Amniotic epithelial cell (primary cell): Measurements from ENCODE around the gene ABCC3.
A peak's percentile ranks its signal among the peaks of the same experiment; 100 is the strongest.
"Not testable (repeated sequence)": the region's sequence is repeated elsewhere in the genome, so short reads cannot be mapped to it uniquely, and the experiment has no call there.

ENCODE experiments used
- DNase-seq: peaks from one replicate; pipeline ENCODE4 v3.0.0-alpha.2; 2010; ENCODE audit warnings: low read depth

The ABCC3 gene

DNA sequence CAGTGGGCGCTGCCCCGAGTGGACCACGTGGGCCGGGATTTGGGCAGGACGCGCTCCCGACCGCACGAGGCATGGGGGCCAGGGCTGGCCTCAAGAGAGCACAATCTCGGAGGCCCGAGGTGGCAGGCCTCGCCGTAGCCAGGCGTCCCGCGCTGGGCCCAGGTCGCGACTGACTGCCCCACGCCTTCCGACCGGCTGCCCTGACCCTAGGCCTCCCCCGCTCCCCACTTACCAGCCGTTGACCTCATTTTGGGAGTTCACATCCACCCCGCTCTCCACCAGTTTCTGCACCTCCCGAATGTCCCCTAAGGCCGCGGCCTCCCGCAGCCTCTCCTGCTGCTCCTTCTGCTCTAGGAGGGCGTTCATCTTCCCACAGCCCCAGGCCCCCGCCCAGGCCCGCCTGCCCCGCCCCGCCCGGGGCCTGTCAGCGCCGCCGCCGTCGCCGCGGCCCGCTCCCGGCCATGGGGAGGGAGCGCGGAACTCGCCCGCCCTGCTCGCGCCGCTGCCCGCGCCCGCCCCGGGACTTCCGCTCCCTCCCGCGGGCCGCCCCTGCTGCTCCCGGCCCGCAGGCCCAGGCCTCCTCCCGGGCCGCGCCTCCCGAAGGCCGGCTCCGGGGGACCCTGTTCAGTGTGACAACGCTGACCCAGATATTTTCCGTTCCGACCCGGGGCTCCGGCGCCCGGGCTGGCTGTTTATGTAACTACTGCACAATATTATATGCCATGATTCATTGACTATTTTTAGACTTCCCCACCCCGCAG lies 72.8 kb downstream of the ABCC3 start, which contains the start of gene ANKRD40:
Gene ANKRD40, minus strand, starts transcription at position 626 of the 761 bp plus-strand sequence. Its CDS starts 260 bp downstream, at position 366.
- peak; percentile 90 for DNase-seq

DNA sequence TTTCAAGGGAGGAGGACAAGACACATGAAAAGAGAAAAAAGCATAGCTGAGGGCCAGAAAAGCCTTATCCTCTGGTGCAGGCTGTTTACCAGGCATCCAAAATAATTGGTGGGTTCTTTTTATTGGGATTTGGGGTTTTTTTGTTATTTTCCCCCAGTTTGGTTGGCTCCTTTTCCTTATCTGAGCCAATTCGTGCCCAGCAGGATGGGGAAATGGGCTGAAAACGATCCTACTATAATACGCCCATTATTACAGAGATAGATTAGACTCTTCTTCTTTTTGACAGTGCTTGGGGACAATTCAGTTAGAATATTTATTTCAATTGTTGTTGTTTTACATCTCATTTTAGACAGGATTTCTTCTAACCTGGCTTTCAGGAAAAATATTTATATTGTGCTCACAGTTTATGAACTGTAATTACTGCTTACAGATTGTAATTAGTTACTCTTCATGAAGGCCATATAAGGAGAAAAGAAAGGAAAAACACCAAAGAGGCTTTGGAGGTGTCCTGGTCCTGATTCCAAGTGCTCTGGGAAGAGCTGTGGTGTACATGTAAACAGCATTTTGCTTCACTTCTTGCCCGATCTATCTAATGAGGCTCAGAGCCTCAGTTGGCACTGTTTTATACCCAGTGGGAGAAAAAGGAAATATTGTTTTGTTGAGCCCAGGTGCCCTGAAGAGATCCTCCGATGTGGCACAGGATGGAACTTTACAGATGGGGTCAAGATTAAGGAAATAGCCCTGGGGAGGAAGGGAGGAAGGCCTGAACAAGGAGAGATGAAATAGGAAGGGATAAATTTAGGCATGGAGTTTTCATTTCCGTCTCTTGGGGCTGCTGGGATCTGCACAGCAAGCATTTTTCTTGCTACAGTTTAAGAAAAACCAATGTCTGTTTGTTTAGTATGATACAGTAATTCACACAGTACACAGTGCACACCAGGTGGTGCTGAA lies 73.6 kb downstream of the ABCC3 start:
- no peak for DNase-seq

DNA sequence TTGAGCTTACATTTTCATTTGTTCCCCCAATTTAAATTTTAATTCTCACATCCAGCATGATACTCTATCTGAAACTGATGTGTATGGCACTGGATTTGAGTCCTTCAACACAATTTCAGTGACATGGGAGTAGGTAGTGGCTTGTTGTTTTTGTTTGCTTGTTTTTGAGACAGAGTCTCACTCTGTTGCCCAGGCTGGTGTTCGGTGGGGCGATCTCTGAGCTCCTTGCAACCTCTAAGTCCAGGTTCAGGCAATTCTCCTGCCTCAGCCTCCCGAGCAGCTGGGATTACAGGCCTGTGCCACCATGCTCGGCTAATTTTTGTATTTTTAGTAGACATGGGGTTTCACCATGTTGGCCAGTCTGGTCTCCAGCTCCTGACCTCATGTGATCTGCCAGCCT lies 74.4 kb downstream of the ABCC3 start:
- not testable (repeated sequence) for DNase-seq

DNA sequence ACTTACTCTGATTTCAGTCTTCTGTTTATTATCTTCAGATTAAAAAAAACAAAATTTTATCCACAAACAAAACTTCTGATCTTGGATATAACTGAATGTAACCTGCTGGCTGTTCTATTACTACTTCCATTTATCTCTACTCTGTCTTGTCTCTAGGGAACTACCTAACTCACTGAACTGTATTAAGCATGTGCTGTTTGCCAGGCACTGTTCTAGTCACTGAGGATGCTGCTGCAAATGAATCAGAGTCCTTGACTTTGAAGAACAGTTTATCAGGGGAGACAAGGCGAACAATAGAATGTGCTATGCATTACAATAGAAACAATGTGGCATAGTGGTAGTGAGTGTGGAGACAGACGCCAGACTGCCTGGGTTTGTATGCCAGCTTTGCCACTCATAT lies 75.3 kb downstream of the ABCC3 start:
- DNase-seq = no peak

DNA sequence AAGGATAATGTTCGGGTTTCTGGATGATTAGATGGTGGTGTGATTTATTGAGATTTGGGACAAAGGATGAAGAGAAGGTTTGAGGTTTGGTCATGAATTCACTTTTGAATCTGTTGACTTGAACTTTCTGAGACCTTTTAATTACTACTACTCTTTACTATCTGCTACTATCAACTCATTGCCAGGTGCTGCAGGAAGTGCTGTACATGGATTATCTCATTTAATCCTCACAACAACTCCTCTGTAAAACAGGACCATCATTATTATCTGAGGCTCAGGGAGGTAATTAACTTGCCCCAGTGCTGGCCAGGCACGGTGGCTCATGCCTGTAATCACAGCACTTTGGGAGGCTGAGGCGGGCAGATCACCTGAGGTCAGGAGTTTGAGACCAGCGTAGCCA lies 76.0 kb downstream of the ABCC3 start:
- DNase-seq = no peak

DNA sequence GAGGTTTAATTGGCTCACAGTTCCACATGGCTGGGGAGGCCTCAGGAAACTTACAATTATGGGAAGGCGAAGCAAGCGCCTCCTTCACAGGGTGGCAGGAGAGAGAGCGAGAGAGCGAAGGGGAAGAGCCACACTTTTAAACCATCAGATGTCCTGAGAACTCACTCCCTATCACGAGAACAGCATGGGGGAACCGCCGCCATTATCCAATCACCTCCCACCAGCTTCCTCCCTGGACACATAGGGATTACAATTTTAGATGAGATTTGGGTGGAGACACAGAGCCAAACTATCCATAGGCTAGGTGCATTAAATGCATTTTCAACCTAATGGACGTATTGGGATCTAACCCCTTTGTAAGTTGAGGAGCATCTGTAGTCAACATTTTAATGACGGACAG lies 78.0 kb downstream of the ABCC3 start:
- no peak for DNase-seq

DNA sequence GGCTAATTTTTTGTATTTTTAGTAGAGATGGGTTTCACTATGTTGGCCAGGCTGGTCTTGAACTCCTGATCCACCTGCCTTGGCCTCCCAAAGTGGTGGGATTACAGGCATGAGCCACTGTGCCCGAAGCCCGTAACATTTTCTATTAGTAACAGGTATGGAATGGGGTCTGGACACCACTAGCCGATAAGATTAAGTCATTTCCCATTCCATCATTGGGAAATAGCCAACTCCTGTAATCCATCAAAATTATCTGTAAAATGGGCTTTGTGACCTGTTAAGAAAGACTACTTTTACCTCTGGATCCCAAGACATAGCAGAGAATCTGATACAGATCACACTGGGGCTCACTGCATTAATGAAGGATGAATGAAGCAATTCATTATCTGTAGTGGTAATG lies 80.8 kb downstream of the ABCC3 start:
- DNase-seq = peak; percentile 92

DNA sequence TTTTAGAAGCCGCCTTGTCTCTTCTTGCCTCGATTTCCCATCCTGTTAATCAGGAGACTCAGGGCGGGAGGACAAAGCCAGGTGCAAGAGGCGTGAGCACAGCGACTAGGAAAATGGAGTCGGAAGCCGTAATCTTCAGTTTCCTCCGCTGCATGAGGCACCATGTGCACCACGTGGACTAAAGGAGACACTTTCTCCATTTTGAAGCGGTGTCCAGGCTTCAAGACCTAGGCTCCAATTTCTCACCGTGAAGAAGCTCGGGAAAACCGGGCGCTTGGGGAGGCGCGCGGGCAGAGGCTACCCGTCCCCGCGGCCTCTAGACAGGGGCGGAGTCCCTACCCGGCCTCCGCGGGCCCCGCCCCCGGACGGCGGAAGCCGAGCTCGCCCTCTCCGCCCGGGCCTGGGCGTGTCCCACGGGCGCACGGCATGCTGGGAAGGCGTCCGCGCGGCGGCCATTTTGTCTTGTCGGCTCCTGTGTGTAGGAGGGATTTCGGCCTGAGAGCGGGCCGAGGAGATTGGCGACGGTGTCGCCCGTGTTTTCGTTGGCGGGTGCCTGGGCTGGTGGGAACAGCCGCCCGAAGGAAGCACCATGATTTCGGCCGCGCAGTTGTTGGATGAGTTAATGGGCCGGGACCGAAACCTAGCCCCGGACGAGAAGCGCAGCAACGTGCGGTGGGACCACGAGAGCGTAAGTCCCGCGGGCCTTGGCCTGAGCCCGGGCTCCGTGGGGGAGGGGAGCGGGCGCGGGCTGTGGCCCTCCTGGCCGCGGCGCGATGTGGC lies 84.7 kb downstream of the ABCC3 start, which contains the start of gene LUC7L3:
Gene LUC7L3, plus strand, starts transcription at position 460 of the 780 bp plus-strand sequence. Its CDS starts 130 bp downstream, at position 590.
- DNase-seq = peak; percentile 90

DNA sequence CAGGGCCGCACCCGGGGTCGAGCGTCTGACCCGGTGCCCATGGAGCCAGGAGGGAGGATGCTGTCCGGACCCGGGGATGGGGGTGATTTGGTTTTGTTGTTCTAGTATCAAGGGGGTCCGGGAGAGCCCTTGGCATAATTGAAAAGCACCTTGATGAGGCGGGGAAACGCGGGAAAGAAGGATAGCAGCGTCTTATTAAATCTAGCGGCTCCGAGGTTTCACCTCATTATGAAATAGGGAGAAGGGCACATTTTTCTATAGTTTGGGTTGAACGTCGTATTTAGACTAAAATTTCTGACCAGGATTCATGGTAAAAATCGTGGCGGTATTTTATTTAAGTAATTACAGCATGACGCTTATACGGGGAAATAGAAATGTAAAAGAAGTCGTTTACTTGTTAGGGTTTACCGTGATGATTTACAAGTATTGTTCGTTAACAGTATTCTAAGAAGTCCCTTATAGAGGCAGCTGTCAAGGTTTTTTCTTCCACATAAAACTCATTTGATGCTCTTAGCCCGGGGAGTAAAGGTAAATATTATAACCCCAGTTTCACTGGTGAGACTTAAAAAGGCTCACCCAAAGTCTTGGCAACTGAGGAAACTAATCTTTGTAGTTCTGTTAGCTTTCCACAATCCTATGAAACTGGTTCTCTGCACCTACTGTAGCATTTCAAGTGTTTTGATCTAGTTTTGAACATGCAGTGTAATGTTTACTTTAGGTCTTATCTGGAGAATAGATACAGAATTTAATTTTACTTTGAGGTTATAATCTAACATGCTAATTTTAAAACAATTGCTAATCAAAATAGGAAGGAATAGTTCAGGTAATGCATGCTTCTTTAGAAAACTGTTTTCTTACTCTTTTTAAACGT lies 85.5 kb downstream of the ABCC3 start:
- no peak for DNase-seq

DNA sequence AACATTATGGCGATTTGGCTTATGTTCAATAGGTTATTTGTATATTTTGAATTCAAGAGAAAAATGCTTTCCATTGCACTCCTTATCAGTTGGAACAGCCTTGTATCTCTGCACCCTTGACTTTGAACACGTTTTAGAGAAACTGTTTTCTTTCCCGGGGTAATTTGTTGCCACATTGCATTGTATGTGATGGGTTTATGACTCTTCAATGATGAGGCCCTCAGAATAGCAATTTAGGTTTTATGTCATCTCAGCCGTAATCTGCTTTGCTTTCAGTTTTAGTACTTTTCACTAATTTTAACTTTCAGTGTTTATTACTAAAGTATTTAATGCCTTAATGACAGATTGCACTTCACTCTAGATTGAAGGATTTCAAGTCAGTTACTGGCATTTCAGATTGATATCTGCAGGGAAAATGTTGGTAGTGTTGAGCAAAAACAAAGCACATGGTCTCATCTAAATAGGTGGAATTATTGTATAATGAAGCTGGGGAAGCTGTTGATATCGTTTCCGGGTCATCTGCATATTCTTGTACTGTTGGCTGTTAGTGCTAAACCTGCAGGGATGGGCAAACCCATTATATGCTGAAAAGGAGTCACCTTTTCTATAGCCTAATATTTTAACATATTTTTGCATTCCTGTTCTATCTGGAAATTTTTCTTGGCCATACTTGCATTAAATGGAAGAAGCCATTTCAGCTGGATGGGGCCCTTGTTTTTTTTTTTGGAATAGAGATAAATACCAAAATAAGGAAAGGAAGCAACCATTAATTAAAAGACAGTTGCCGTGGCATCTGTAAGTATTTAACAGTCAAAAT lies 86.7 kb downstream of the ABCC3 start:
- DNase-seq = peak; percentile 9

DNA sequence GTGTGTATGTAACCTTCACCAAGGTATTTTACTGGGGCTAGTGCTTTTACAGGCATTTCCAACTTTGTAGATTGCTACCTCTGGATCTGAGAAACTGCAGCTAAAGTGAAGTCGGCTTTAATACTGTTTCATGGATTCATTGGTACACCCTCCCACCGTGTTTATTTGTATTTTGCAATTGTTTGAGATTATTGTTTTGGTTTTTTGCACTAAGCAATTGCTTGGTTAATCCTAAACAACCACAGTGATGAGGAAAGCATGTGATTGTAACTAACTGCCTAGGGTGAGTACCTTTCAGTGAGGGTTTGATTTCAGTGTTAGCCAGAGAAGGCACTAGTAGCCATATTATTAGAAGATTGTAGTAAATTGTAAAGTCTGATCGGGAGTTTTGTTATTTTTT lies 88.1 kb downstream of the ABCC3 start:
- DNase-seq = peak; percentile 35

DNA sequence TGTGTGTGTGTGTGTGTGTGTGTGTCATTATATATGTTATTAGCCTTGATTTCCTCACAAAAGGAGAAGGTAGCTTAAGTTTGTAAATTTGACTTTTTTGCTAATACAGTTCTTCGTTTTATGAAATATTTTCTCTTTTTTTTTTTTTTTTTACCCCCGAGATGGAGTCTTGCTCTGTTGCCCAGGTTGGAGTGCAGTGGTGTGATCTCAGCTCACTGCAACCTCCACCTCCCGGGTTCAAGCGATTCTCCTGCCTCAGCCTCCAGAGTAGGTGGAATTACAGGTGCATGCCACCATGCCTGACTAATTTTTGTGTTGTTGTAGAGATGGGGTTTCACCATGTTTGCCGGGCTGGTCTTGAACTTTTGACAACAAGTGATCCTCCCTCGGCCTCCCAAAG lies 89.9 kb downstream of the ABCC3 start:
- DNase-seq = not testable (repeated sequence)

DNA sequence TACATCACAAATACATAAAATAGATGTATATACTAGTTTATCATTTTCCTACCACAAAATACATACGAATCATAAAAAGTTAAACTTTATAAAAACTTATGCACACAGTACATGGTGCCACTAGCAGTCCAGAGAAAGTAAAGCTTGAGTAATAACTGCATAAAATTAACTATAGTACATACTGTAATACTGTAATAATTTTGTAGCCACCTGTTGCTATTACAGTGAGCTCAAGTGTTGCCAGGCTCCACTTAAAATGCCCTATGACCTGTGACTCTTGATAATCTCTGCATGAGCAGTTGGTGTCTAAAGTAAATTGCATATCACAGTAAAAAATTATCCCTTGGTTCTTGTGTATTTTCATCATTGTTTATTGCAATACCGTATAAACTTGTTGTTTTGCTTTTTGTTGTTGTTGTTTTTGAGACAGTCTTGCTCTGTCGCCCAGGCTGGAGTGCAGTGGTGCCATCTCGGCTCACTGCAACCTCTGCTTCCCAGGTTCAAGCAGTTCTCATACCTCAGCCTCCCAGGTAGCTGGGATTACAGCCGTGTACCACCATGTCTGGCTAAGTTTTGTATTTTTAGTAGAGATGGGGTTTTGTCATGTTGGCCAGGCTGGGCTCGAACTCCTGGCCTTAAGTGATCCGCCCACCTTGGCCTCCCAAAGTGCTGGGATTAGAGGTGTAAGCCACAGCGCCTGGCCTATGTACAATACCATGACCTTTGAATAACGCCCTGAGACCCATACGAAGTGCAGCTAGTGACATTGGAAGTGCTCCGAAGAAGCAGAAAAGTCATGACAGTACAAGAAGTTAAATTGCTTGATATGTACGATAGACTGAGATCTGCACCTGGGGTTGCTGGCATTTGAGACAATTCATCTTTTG lies 91.3 kb downstream of the ABCC3 start:
- no peak for DNase-seq

DNA sequence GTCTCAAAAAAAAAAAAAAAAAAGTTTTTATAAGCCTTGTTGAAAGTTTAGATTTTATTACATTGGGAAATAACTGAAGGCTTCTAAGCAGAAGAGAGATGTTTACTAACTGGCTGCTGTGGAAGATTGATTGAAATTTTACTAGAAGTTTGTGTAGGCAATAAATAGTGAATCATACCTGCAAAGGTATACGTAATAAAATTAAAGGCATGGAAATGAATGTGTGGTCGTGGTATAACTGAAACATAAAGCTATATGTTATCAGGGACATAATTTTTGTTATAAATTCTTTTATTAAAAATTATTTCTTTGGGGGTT lies 93.4 kb downstream of the ABCC3 start:
- no peak for DNase-seq

DNA sequence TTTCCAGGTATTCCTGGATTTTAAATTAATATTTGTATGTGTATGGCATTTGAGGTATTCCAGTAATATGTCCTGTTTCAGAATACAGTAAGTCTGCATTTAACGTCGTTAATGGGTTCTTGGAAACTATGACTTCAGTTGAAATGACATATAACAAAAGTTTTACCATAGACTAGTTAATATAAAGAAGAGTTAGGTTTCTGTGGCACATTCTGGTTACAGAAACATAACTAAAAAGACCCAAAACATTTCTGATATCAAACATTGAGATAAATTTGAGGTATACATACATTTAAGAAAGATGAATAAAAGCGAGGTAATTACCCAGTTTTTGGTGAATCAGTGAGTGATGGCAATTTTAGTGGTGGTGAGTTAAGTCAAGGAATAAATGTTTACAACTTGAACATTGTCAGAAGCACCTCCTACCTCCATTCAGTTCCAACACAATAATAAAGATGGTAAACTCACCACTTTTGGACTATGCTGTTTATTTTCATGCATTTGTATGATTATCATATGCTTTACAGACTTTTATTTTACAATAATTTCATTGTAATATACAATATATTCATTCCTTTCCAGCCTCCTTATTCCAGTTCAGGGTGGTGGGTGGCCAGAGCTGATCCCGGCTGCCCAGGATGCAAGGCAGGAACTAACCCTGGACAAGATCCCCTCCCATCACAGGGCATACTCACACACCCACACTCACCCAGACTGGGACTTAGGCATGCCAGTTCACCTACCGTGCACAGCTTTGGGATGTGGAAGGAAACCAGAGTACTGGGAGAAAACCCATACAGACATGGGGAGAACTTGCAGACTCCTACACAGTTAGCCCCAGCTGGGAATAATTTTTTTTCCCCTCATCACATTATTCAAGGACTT lies 94.4 kb downstream of the ABCC3 start:
- DNase-seq = no peak

DNA sequence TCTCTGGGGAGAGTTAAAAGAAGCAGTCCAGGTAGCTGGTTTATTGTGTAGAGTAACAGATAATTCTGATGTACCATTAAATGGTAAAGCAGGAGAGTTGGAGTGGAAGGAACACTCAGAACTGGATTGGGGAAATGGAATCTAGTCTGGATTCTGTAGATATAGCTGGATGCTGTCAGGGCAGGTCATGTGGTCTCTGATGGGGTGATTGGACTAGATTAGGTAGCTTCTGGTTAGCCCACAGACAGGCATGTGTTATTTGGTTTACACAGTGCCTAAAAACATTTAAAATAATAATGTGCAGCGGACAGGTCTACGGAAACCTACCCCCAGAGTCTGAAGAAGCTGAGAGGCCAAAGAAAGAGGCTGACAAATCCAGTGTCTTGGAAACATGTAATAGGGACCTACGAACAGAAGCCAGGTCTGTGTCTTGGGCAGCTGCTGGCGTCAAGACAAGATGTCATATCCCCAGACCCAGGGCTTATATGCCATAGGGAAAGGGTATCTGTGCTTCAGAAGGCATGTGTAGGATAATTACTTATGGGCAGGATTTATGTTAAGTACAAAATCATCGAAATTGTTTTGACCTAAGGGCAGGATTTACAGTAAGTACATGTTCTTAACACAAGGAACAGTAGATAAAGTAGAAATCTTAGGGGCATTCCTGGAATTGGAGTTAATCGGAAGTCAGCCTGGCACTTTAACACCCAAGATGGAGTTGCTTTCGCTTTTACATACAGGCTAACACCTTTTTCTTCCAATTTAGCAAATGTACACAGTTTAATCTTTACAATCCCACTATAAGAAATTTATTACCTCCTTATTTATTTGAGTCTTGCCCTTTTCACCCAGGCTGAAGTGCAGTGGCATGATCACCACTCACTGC lies 97.1 kb downstream of the ABCC3 start:
- peak; percentile 35 for DNase-seq

DNA sequence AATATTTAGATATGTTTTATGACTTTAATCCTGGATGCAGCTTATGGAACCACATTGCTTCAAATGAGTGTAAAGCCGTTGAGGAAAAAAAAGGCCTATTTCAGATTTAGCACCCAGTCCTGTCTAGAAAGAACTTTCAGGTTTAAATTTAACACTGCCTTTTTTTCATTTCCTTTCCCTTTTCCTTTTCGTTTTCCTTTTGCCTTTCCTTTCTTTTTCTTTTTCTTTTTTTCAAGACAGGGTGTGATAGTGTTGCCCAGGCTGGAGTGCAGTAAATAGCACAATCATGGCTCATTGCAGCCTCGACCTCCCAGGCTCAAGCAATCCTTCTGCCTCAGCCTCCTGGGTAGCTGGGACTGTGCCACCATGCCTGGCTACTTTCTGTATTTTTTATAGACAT lies 100.6 kb downstream of the ABCC3 start:
- DNase-seq = no peak
